Ascending aorta (tissue), 2 donors: ENCODE results near the gene KCNJ11. TPM values are rescaled to one million over a fixed set of nuclear protein-coding genes. Genes with fewer than 3 reads are reported as not detected.

ENCODE experiments used
- DNase-seq, 2 donors: peaks; one replicate each; pipeline ENCODE4 v3.0.0-alpha.2; 2019; ENCODE audit warnings: low spot score in 2 of 2
- H3K27ac ChIP-seq, 2 donors: fragments of 200-600 bp; sonication (generic); one replicate each; pipeline ENCODE4 v1.5.1; 2016 to 2017; ENCODE audit warnings: mild to moderate bottlenecking in 1 of 2
- H3K27me3 ChIP-seq: fragments of 200-600 bp; sonication (generic); one replicate; pipeline ENCODE4 v1.5.1; 2017
- H3K36me3 ChIP-seq, 2 donors: fragments of 200-600 bp; sonication (generic); one replicate each; pipeline ENCODE4 v1.5.1; 2016
- H3K4me1 ChIP-seq, 2 donors: fragments of 200-600 bp; sonication (generic); one replicate each; pipeline ENCODE4 v1.5.1; 2016 to 2017; ENCODE audit warnings: mild to moderate bottlenecking in 1 of 2
- H3K4me3 ChIP-seq, 2 donors: fragments of 200-600 bp; sonication (generic); one replicate each; pipeline ENCODE4 v1.5.1; 2016 to 2017; ENCODE audit warnings: mild to moderate bottlenecking in 1 of 2
- H3K9me3 ChIP-seq, 2 donors: fragments of 200-600 bp; sonication (generic); one replicate each; pipeline ENCODE4 v1.5.1; 2016
- CTCF ChIP-seq, 3 experiments: fragments of 200-600 bp in 2 of 3; fragments of 450-650 bp in 1 of 3; sonication (generic) in 2 of 3; IDR thresholded peaks; one replicate each; pipeline ENCODE4 v1.5.1; 2016 to 2019; ENCODE audit warnings: antibody characterized with exemption in 3 of 3, mild to moderate bottlenecking in 1 of 3, moderate library complexity in 1 of 3
- intact Hi-C: fragments of 100-400 bp; cut with DNase I; formaldehyde crosslinking; loops from one replicate; pipeline ENCODE4 v1.15.1; 2023
- total RNA-seq: library from RNA; depleted of rRNA; stranded (reverse); fragments of >200 nt; gene quantifications from one replicate; pipeline ENCODE4 v1.1.0, GENCODE V29; 2016

KCNJ11 gene
- total RNA-seq, 1 donor from 2014 or later, result not detected

- no peak overlapping the region for H3K27ac ChIP-seq
- no peaks in the 10 kb centered on the region for H3K36me3 ChIP-seq
- DNase-seq, result no peak
- no peaks in the 10 kb centered on the region for H3K4me1 ChIP-seq
- H3K9me3 ChIP-seq, result no peaks in the 10 kb centered on the region
- TF ChIP-seq CTCF (IDR thresholded peaks at IDR 0.05), result no peak
- intact Hi-C loops, result loop anchor here (5.0 kb wide), 1 partner anchor 59 kb away; the partner anchor contains the start of gene ABCC8
- H3K4me3 ChIP-seq, result no peak overlapping the region
- no peaks in the 10 kb centered on the region for H3K27me3 ChIP-seq
Observed at GRCh38 chr11:17418444-17419081, 30.1 kb upstream of the KCNJ11 start.

DNA sequence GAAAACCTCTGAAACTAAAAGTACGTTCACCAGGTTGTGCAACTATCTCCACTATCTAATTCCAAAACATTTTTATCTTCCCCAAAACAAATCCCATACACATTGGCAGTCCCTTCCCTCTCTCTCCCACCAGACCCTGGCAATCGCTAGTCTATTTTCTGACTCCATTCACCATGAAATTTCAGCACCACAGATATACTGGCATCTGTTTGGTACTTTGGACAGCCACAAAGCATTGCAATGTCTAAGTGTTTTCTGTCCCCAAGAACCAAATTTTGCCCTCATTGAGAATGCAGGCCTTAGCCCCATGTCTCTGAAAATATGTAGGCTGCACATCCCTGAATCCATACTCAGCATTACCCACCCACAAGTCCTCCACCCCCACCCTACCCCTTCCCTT lies 28.0 kb upstream of the KCNJ11 start:
- H3K27me3 ChIP-seq, result no peaks in the 10 kb centered on the region
- H3K36me3 ChIP-seq, result no peaks in the 10 kb centered on the region
- DNase-seq, result no peak
- H3K9me3 ChIP-seq, result no peaks in the 10 kb centered on the region
- H3K4me1 ChIP-seq, result no peaks in the 10 kb centered on the region
- H3K27ac ChIP-seq, result no peak overlapping the region
- H3K4me3 ChIP-seq, result no peak overlapping the region
- intact Hi-C loops, result loop anchor here (5.0 kb wide), 1 partner anchor 61 kb away; the partner anchor contains the start of gene ABCC8
- TF ChIP-seq CTCF (IDR thresholded peaks at IDR 0.05), result no peak

- Histone ChIP-seq H3K4me1 (no peaks in the 10 kb centered on the region), H3K27ac (no peak overlapping the region), H3K27me3 (no peaks in the 10 kb centered on the region), H3K36me3 (no peaks in the 10 kb centered on the region), H3K9me3 (no peaks in the 10 kb centered on the region), H3K4me3 (no peak overlapping the region)
- no peak for TF ChIP-seq CTCF (IDR thresholded peaks at IDR 0.05)
- no peak for DNase-seq
- intact Hi-C loops, result loop anchor here (5.0 kb wide), 1 partner anchor 62 kb away; the partner anchor contains the start of gene ABCC8
Observed at GRCh38 chr11:17415523-17416104, 27.2 kb upstream of the KCNJ11 start.

- no peak for TF ChIP-seq CTCF (IDR thresholded peaks at IDR 0.05)
- DNase-seq, result no peak
- H3K9me3 ChIP-seq, result no peaks in the 10 kb centered on the region
- H3K36me3 ChIP-seq, result no peaks in the 10 kb centered on the region
- no peaks in the 10 kb centered on the region for H3K4me1 ChIP-seq
- H3K27me3 ChIP-seq, result no peaks in the 10 kb centered on the region
- no peak overlapping the region for H3K27ac ChIP-seq
- H3K4me3 ChIP-seq, result no peak overlapping the region
- intact Hi-C loops, result loop anchor here (5.0 kb wide), 1 partner anchor 62 kb away; the partner anchor contains the start of gene ABCC8
Observed at GRCh38 chr11:17414992-17415391, 26.5 kb upstream of the KCNJ11 start.

DNA sequence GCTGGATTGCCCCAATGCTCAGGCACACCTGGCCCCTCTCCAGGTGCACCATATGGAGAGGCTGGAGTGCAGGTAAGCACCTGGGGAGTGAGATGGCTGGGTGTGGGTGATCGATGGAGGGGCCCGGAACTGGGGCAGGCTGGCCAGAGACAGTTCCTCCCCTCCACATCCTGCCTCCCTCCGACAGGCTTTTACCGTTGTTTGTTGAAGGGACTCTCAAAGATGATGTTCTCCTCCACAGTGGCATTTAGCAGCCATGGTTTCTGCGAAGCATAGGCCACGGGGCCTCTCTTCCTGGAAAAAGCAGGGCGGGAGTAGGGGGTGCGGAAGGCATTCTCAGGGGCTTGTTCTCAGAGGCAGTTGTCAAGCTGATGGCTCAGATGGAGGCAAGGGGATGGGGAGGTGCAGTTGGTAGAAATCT lies 25.9 kb upstream of the KCNJ11 start:
- H3K27me3 ChIP-seq, result no peaks in the 10 kb centered on the region
- intact Hi-C loops, result no loop called here
- no peak for TF ChIP-seq CTCF (IDR thresholded peaks at IDR 0.05)

More for the DNA sequence above, 25.9 kb upstream of the KCNJ11 start:
- no peak overlapping the region for H3K4me3 ChIP-seq
- no peak overlapping the region for H3K27ac ChIP-seq
- H3K9me3 ChIP-seq, result no peaks in the 10 kb centered on the region
- no peaks in the 10 kb centered on the region for H3K36me3 ChIP-seq
- no peaks in the 10 kb centered on the region for H3K4me1 ChIP-seq
- no peak for DNase-seq
